Mesenchymal stem cell (in vitro differentiated cells and primary cell): Measurements from ENCODE around the gene CHN2.

ENCODE experiments used
- DNase-seq: peaks from one replicate; pipeline ENCODE4 v3.0.0-alpha.2; 2013
- H2AFZ ChIP-seq: one replicate; pipeline ENCODE4 v1.6.1; 2013; ENCODE audit warnings: low read depth, mild to moderate bottlenecking, control low read depth, inconsistent platforms, low read length, moderate library complexity
- H2AK5ac ChIP-seq: 2 replicates; pipeline ENCODE4 v1.6.1; 2013; ENCODE audit warnings: low read length, moderate library complexity, mild to moderate bottlenecking, inconsistent platforms; ENCODE audit not compliant: severe bottlenecking
- H2BK120ac ChIP-seq: one replicate; pipeline ENCODE4 v1.6.1; 2013; ENCODE audit warnings: low read depth, mild to moderate bottlenecking, inconsistent platforms, low read length, moderate library complexity
- H2BK12ac ChIP-seq, 2 experiments: one replicate each; pipeline ENCODE4 v1.6.1; 2013; ENCODE audit warnings: inconsistent platforms in 2 of 2, low read length in 2 of 2, mild to moderate bottlenecking in 2 of 2, moderate library complexity in 2 of 2, control low read depth in 1 of 2
- H2BK15ac ChIP-seq: one replicate; pipeline ENCODE4 v1.6.1; 2013; ENCODE audit warnings: mild to moderate bottlenecking, low read depth, inconsistent platforms; ENCODE audit not compliant: poor library complexity, severe bottlenecking
- H2BK5ac ChIP-seq: 2 replicates; pipeline ENCODE4 v1.6.1; 2013; ENCODE audit warnings: low read depth, mild to moderate bottlenecking, low read length, control low read depth, inconsistent platforms; ENCODE audit not compliant: poor library complexity, severe bottlenecking
- H3K14ac ChIP-seq, 2 experiments: one replicate each; pipeline ENCODE4 v1.6.1; 2013; ENCODE audit warnings: inconsistent platforms in 2 of 2, low read length in 2 of 2, control low read depth in 1 of 2, mild to moderate bottlenecking in 1 of 2, moderate library complexity in 1 of 2
- H3K18ac ChIP-seq, 2 experiments: one replicate each; pipeline ENCODE4 v1.6.1; 2013; ENCODE audit warnings: inconsistent platforms in 2 of 2, low read length in 2 of 2, control low read depth in 1 of 2, low read depth in 1 of 2, mild to moderate bottlenecking in 1 of 2
- H3K23ac ChIP-seq, 2 experiments: one replicate each; pipeline ENCODE4 v1.6.1; 2013; ENCODE audit warnings: inconsistent platforms in 2 of 2, low read length in 2 of 2, mild to moderate bottlenecking in 2 of 2, moderate library complexity in 2 of 2, control low read depth in 1 of 2
- H3K27ac ChIP-seq: 2 replicates; pipeline ENCODE4 v1.5.1; 2013; ENCODE audit warnings: mild to moderate bottlenecking, moderate library complexity, low read length, control low read depth, inconsistent platforms; ENCODE audit not compliant: poor library complexity, severe bottlenecking
- H3K27me3 ChIP-seq, 2 experiments: 2 replicates each; pipeline versions ENCODE4 v1.6.1 to v1.7.0; 2013; ENCODE audit warnings: low read length in 2 of 2, mild to moderate bottlenecking in 2 of 2, moderate library complexity in 2 of 2, control low read depth in 1 of 2, inconsistent platforms in 1 of 2; ENCODE audit not compliant: control insufficient read depth in 1 of 2, insufficient read depth in 1 of 2
- H3K36me3 ChIP-seq, 2 experiments: 2 replicates each; pipeline versions ENCODE4 v1.6.1 to v1.7.0; 2013; ENCODE audit warnings: low read length in 2 of 2, control low read depth in 1 of 2, inconsistent platforms in 1 of 2, low read depth in 1 of 2, mild to moderate bottlenecking in 1 of 2; ENCODE audit not compliant: insufficient read depth in 2 of 2, control insufficient read depth in 1 of 2
- H3K4ac ChIP-seq, 2 experiments: one replicate each; pipeline ENCODE4 v1.6.1; 2013; ENCODE audit warnings: inconsistent platforms in 2 of 2, low read length in 2 of 2, mild to moderate bottlenecking in 2 of 2, moderate library complexity in 2 of 2, control low read depth in 1 of 2, low read depth in 1 of 2
- H3K4me1 ChIP-seq: 2 replicates; pipeline ENCODE4 v1.6.1; 2013; ENCODE audit warnings: low read depth, low read length, control low read depth; ENCODE audit not compliant: control insufficient read depth, insufficient read depth
- H3K4me2 ChIP-seq: 2 replicates; pipeline ENCODE4 v1.6.1; 2013; ENCODE audit warnings: low read length, mild to moderate bottlenecking, inconsistent platforms; ENCODE audit not compliant: poor library complexity, severe bottlenecking
- H3K4me3 ChIP-seq, 2 experiments: 2 replicates each; pipeline versions ENCODE4 v1.5.1 to v1.7.0; 2013; ENCODE audit warnings: low read length in 2 of 2, mild to moderate bottlenecking in 2 of 2, control low read depth in 1 of 2, low read depth in 1 of 2; ENCODE audit not compliant: insufficient read depth in 1 of 2
- H3K79me1 ChIP-seq: replicated peaks from 2 replicates; pipeline ENCODE4 v1.6.1; 2013; ENCODE audit warnings: mild to moderate bottlenecking, control low read depth, low read length, inconsistent platforms; ENCODE audit not compliant: poor library complexity, severe bottlenecking
- H3K9ac ChIP-seq: 2 replicates; pipeline ENCODE4 v1.7.0; 2013; ENCODE audit warnings: mild to moderate bottlenecking, low read length, moderate library complexity
- H3K9me3 ChIP-seq: 2 replicates; pipeline ENCODE4 v1.7.0; 2013; ENCODE audit warnings: mild to moderate bottlenecking, low read length; ENCODE audit not compliant: control insufficient read depth
- H4K8ac ChIP-seq: one replicate; pipeline ENCODE4 v1.6.1; 2013; ENCODE audit warnings: inconsistent platforms, mild to moderate bottlenecking, low read length, moderate library complexity
- H4K91ac ChIP-seq: one replicate; pipeline ENCODE4 v1.6.1; 2013; ENCODE audit warnings: mild to moderate bottlenecking, low read length, inconsistent platforms
- WGBS: methylation state at CpG from one replicate; pipeline ENCODE4 v1.1.7; 2013; ENCODE audit warnings: mixed read lengths; 5-methylcytosine and 5-hydroxymethylcytosine counted together

The CHN2 gene

DNA sequence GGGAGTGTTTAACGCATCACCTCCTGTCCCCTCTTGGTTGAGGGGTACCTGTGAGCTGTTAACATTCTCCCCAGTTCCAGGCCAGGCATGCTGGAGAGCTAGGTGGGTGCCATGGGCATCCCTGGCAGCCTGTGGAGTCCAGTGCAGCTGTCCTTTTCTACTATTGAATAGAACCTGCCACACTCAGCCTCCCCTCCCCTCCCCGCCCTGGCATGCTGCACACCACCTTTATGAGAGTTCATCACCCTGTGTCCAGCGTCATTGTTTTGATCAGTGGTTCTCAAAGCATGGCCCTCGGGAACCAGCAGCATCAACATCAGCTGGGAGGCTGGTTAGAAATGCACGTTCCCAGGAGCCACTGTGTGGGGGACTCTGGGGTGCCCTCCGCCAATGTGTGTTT lies 211.8 kb downstream of the CHN2 start:
- no peaks in the 10 kb centered on the region for H3K9me3 ChIP-seq
- peaks cover 15 to 32% of the 10 kb centered on the region in 2 experiments for H3K27me3 ChIP-seq
- no peak overlapping the region for H2AFZ ChIP-seq
- DNase-seq: no peak
- H3K4me2 ChIP-seq: no peak overlapping the region
- H3K27ac ChIP-seq: no peak overlapping the region
- no peaks in the 10 kb centered on the region for H3K4me1 ChIP-seq
- 95% methylated on average over 6 of the region's 6 CpGs for WGBS
- H3K4ac ChIP-seq: no peak overlapping the region
- H2BK120ac ChIP-seq: no peak overlapping the region
- H2BK15ac ChIP-seq: no peak overlapping the region
- no peak overlapping the region for H3K9ac ChIP-seq
- H3K79me1 ChIP-seq: no peaks in the 10 kb centered on the region
- no peak overlapping the region for H2BK12ac ChIP-seq
- H2BK5ac ChIP-seq: no peak overlapping the region
- H4K91ac ChIP-seq: no peak overlapping the region
- H3K18ac ChIP-seq: no peak overlapping the region
- no peak overlapping the region for H3K23ac ChIP-seq
- H2AK5ac ChIP-seq: no peak overlapping the region
- H3K4me3 ChIP-seq: no peak overlapping the region
- H3K14ac ChIP-seq: no peak overlapping the region
- H4K8ac ChIP-seq: no peak overlapping the region
- no peaks in the 10 kb centered on the region for H3K36me3 ChIP-seq

DNA sequence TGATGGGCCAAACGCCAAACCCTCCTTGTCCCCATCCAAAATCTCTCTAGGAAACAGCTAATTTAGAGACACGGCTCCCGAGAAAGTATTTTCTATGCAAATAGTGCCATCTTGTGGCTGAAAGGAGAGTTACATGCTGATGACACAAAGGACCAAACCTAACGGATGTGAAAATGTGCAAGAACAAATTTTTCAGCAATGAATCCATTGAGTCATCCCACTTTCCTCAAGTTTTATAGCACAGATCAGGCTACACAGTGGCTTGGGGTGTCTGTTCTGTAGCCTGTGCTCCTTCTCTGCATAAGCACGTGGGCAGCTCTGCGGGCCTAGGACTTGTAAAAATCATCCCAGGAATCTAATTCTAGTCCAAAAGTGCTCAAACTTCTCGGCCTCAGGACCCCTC lies 214.3 kb downstream of the CHN2 start:
- no peak overlapping the region for H2BK120ac ChIP-seq
- DNase-seq: peak; percentile 76
- no peak overlapping the region for H2BK12ac ChIP-seq
- no peaks in the 10 kb centered on the region for H3K36me3 ChIP-seq
- WGBS: 13% methylated on average over 4 of the region's 7 CpGs
- H4K91ac ChIP-seq: no peak overlapping the region
- H3K4me1 ChIP-seq: no peaks in the 10 kb centered on the region
- H3K4me2 ChIP-seq: no peak overlapping the region
- no peak overlapping the region for H2AK5ac ChIP-seq
- no peak overlapping the region for H2BK5ac ChIP-seq
- H3K18ac ChIP-seq: no peak overlapping the region
- no peak overlapping the region for H3K4ac ChIP-seq
- H3K9ac ChIP-seq: no peak overlapping the region
- no peak overlapping the region for H3K27ac ChIP-seq
- H3K4me3 ChIP-seq: no peak overlapping the region
- no peak overlapping the region for H2AFZ ChIP-seq
- H4K8ac ChIP-seq: no peak overlapping the region
- no peaks in the 10 kb centered on the region for H3K79me1 ChIP-seq
- H2BK15ac ChIP-seq: no peak overlapping the region
- H3K14ac ChIP-seq: no peak overlapping the region
- peaks cover 19 to 27% of the 10 kb centered on the region in 2 experiments for H3K27me3 ChIP-seq
- no peak overlapping the region for H3K23ac ChIP-seq
- H3K9me3 ChIP-seq: no peaks in the 10 kb centered on the region

DNA sequence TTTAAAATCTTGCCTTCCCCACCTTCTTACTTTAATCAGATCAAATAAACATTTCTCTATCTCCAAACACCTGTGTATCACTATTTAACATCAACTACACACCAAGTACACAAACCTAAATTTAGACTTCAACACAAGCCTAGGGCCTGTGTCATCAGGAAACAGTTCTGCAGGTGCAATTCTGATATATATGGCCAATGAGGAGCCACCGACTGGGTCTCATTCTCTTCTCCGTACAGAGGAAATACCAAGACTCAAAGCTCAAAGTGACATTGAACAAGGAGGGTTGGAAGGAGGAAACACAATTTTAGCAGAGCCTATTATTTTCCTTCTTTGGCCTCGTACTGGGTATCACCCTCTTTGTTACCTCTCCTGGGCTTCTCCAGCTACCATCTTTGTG lies 216.4 kb downstream of the CHN2 start:
- H4K91ac ChIP-seq: no peak overlapping the region
- H2AK5ac ChIP-seq: no peak overlapping the region
- H4K8ac ChIP-seq: no peak overlapping the region
- no peak overlapping the region for H3K27ac ChIP-seq
- H3K27me3 ChIP-seq: peaks cover 21 to 24% of the 10 kb centered on the region in 2 experiments
- no peak overlapping the region for H3K4me3 ChIP-seq
- H3K14ac ChIP-seq: no peak overlapping the region
- no peak overlapping the region for H3K4me2 ChIP-seq
- 93% methylated on average over 3 of the region's 3 CpGs for WGBS
- H3K9me3 ChIP-seq: no peaks in the 10 kb centered on the region
- H3K18ac ChIP-seq: no peak overlapping the region
- no peaks in the 10 kb centered on the region for H3K4me1 ChIP-seq
- H3K23ac ChIP-seq: no peak overlapping the region
- no peaks in the 10 kb centered on the region for H3K36me3 ChIP-seq
- H2BK120ac ChIP-seq: no peak overlapping the region
- H3K4ac ChIP-seq: no peak overlapping the region
- H3K79me1 ChIP-seq: no peaks in the 10 kb centered on the region
- DNase-seq: no peak
- H3K9ac ChIP-seq: no peak overlapping the region
- H2BK12ac ChIP-seq: no peak overlapping the region
- H2BK15ac ChIP-seq: no peak overlapping the region
- no peak overlapping the region for H2BK5ac ChIP-seq
- no peak overlapping the region for H2AFZ ChIP-seq

GRCh38 chr7:29412912-29413311 lies 218.3 kb downstream of the CHN2 start:
- H3K4me3 ChIP-seq: no peak overlapping the region
- WGBS: 94% methylated on average over 2 of the region's 3 CpGs

More at GRCh38 chr7:29412912-29413311, 218.3 kb downstream of the CHN2 start:
- H3K23ac ChIP-seq: no peak overlapping the region
- H3K27me3 ChIP-seq: peaks cover 6 to 21% of the 10 kb centered on the region in 2 experiments
- H4K8ac ChIP-seq: no peak overlapping the region
- H3K36me3 ChIP-seq: no peaks in the 10 kb centered on the region
- H3K9me3 ChIP-seq: no peaks in the 10 kb centered on the region
- no peak overlapping the region for H2BK5ac ChIP-seq
- H2BK120ac ChIP-seq: no peak overlapping the region
- H3K4me2 ChIP-seq: no peak overlapping the region
- H2AFZ ChIP-seq: no peak overlapping the region
- no peak overlapping the region for H2AK5ac ChIP-seq
- no peak overlapping the region for H3K14ac ChIP-seq
- H3K18ac ChIP-seq: no peak overlapping the region
- no peak overlapping the region for H3K9ac ChIP-seq
- no peaks in the 10 kb centered on the region for H3K4me1 ChIP-seq
- H3K79me1 ChIP-seq: no peaks in the 10 kb centered on the region
- no peak overlapping the region for H3K4ac ChIP-seq
- H4K91ac ChIP-seq: no peak overlapping the region
- no peak overlapping the region for H2BK15ac ChIP-seq
- DNase-seq: no peak
- no peak overlapping the region for H2BK12ac ChIP-seq
- H3K27ac ChIP-seq: no peak overlapping the region
